Measurements from ENCODE around the gene GRHL1.

Gene GRHL1

DNA sequence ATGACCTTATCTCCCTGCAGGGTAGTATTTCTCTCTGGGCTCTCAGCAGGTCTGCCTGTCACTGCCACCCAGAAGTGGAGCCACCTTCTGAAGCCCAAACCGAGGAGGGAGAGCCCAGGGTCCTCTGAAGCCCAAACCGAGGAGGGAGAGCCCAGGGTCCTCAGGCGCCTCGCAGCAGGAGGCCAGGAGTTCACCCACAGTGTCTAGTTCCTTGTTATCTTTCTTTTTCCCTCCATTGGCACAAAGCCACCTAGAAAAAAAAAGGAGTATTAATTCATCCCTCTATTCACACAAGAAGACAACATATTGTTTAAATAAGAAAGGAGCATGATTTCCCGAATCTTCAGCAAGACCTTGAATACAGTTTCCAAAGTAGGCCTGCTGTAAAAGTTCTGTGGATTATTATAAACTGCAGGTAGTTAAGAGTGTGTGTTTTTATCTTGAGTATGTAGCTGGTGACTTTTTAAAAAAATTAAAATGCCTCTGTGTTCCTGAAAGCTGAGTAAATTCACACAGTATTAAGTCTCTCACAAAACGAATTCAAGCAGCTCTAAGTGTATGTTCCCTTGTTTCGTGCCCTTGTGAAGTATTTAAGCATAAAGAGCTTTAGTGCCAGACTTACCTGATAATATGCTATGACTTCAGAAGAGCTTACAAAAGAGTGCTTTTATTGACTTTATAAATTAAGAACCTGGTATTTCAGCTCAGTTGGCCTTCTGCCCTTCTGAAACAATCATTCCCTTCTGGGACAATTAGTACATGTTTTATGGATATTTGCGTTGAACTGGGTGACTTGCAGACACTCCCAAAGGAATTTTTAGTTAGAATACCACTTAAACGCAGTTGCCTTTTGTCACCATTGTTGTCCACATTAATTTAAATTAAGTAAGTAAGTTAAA lies 11.7 kb upstream of the GRHL1 start:
- ATAC-seq (replicated peaks; ENCODE audit: extremely low read depth, poor library complexity, severe bottlenecking) (no peak), DNase-seq (ENCODE audit: low spot score in 2 of 2) (no peak)
- Mint-ChIP-seq H3K27me3 (peaks cover 4% of the 10 kb centered on the region), H3K36me3 (ENCODE audit: insufficient read depth) (peaks cover 8% of the 10 kb centered on the region), H3K27ac (ENCODE audit: low read depth) (no peak overlapping the region), H3K4me1 (no peaks in the 10 kb centered on the region), H3K4me3 (no peak overlapping the region), H3K9me3 (no peaks in the 10 kb centered on the region)

DNA sequence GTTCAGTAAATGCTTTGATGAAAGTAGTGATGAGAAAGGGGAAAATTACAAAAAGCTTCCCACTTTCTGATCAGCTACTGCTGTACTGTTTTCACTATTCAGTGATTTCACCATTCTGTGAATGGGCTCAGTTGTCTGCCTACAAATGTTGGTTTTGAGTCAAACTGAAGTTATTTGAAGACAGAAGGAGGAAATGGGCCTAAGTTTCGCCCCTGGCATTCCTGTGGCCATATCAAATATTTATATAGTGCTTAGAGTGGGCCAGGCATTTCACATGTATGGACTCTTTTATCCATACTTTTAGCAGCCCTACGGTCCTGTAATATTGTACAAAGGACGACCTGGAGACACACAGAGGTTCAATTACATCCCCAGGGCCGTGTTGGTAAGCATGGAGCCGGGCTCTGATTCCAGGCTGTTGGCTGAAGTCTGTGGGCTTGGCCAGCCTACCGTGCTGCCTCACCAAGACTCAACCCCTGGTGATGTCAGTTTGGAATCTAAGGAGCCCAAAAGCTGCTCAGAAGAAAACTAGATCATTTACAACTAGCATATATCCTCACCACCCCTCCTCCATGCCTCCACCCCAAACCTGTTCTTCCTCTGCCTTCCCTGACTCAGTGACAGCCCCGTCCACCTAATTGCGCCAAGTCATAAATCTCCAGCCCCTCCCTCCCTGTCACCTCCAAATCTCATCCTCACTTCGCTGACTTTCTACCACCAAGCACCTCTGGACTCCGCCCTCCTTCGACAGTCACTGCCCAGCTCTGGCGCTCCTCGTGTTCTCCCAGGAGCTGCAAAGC lies 10.1 kb upstream of the GRHL1 start:
- ATAC-seq (replicated peaks; ENCODE audit: extremely low read depth, poor library complexity, severe bottlenecking) (no peak), DNase-seq (ENCODE audit: low spot score in 2 of 2) (no peak)
- Mint-ChIP-seq H3K36me3 (ENCODE audit: insufficient read depth) (peaks cover 3% of the 10 kb centered on the region), H3K27ac (ENCODE audit: low read depth) (peak overlapping the region; percentile 36), H3K4me3 (no peak overlapping the region), H3K27me3 (peaks cover 20% of the 10 kb centered on the region), H3K9me3 (no peaks in the 10 kb centered on the region), H3K4me1 (no peaks in the 10 kb centered on the region)

DNA sequence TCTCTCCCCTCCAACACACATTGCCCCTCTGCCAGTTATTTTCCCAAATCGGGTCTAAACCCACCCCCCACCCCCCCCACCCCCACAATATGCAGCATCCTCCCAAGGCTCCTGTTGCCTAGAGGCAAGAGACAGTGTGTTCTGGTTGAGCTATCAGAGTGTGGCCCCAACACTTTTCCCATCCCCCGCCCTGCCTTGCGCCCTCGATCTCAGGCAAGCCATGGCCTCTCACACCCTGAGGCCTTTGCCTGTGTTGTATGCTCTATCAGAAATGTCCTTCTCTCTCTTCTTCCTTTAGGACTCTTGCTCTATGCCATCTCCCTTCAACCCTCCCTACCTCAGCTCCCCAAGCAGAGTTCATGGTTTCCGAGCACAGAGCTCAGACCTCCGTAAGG lies 9.5 kb upstream of the GRHL1 start:
- peak overlapping the region; percentile 36 for H3K27ac Mint-ChIP-seq (ENCODE audit: low read depth)
- no peaks in the 10 kb centered on the region for H3K9me3 Mint-ChIP-seq
- no peak for DNase-seq (ENCODE audit: low spot score in 2 of 2)
- no peak overlapping the region for H3K4me3 Mint-ChIP-seq
- H3K36me3 Mint-ChIP-seq (ENCODE audit: insufficient read depth), result peaks cover 3% of the 10 kb centered on the region
- peaks cover 26% of the 10 kb centered on the region for H3K27me3 Mint-ChIP-seq
- no peaks in the 10 kb centered on the region for H3K4me1 Mint-ChIP-seq
- ATAC-seq (replicated peaks; ENCODE audit: extremely low read depth, poor library complexity, severe bottlenecking), result no peak

DNA sequence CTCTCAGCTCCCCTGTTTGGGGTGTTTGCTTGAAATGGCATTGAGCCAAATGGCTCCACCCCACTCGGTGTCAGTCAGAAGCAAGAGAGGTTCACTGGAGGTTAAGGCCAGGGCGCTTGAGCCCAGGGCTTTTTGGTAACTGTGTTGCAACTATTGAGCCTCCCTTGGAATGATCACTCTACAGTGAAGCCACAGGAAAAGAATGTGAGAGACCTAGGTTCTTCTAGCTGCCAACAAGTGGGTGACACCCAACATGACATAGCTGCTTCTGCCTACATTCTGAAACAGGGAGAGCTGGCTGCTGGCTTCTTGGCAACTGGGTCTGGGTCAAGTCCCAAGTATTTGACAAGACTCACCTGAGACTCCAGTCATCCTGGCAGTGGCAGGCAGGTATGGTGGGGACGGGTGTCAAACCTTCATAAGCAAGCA lies 7.1 kb upstream of the GRHL1 start:
- H3K4me1 Mint-ChIP-seq, result no peaks in the 10 kb centered on the region
- DNase-seq (ENCODE audit: low spot score in 2 of 2) (no peak), ATAC-seq (replicated peaks; ENCODE audit: extremely low read depth, poor library complexity, severe bottlenecking) (no peak)
- H3K9me3 Mint-ChIP-seq, result no peaks in the 10 kb centered on the region
- peaks cover 47% of the 10 kb centered on the region for H3K27me3 Mint-ChIP-seq
- H3K4me3 Mint-ChIP-seq, result no peak overlapping the region
- H3K27ac Mint-ChIP-seq (ENCODE audit: low read depth), result no peak overlapping the region
- H3K36me3 Mint-ChIP-seq (ENCODE audit: insufficient read depth), result peaks cover 6% of the 10 kb centered on the region

DNA sequence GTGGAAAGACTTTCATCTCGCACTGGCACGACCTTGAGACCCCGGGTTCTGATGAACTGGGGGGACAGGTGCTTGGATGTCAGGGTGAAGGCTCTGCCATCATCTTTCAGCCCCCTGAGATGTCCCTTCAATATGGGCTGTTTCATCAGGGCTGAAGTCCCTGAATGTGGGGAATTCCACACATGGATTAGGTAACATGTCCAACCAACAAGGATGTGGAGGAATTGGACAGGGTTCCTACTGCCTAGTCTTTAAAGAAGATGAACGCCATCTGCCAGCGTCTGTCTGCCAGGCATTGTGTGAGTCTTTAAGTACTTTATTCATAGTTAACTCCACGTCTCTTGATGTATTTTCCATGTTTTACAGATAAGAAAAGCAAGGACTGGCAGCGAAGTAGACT lies 5.9 kb upstream of the GRHL1 start:
- Mint-ChIP-seq H3K36me3 (ENCODE audit: insufficient read depth) (peaks cover 6% of the 10 kb centered on the region), H3K4me1 (peaks cover 4% of the 10 kb centered on the region), H3K27me3 (peaks cover 59% of the 10 kb centered on the region), H3K27ac (ENCODE audit: low read depth) (no peak overlapping the region), H3K4me3 (no peak overlapping the region), H3K9me3 (no peaks in the 10 kb centered on the region)
- no peak for ATAC-seq (replicated peaks; ENCODE audit: extremely low read depth, poor library complexity, severe bottlenecking)
- no peak for DNase-seq (ENCODE audit: low spot score in 2 of 2)

DNA sequence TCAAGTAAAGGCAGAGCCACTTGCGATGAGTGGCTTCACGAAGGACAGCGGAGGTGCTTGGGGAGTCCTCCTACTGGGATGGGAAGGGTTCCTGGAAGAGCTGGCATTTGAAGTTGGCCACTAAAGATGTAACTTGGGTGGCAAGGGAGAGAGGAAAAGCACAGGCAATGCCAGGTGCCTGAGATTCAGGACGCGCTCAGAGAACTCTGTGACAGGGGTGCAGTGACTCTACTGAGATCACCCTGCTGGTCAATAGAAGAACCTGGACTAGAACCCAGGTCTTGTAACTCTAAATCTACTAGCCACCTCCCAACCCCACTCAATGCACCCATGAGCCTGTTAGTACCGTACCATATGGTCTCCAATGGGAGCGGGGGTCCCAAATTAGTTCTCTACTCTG lies 5.4 kb upstream of the GRHL1 start:
- Mint-ChIP-seq H3K27me3 (peaks cover 61% of the 10 kb centered on the region), H3K27ac (ENCODE audit: low read depth) (no peak overlapping the region), H3K4me1 (peaks cover 6% of the 10 kb centered on the region), H3K4me3 (no peak overlapping the region), H3K36me3 (ENCODE audit: insufficient read depth) (peaks cover 5% of the 10 kb centered on the region), H3K9me3 (no peaks in the 10 kb centered on the region)
- no peak for DNase-seq (ENCODE audit: low spot score in 2 of 2)
- ATAC-seq (replicated peaks; ENCODE audit: extremely low read depth, poor library complexity, severe bottlenecking), result no peak

DNA sequence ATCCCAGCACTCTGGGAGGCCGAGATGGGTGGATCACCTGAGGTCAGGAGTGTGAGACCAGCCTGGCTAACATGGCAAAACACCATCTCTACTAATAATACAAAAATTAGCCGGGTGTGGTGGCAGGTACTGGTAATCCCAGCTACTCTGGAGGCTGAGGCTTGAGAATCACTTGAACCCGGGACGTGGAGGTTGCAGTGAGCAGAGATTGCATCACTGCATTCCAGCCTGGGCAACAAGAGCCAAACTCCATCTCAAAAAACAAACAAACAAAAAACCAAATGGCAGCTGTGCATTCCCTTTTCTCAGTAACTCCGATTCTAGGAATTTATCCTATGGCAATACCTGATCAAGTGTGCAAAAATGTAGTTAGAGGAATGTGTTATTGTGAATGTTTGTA lies 4.7 kb upstream of the GRHL1 start:
- no peaks in the 10 kb centered on the region for H3K9me3 Mint-ChIP-seq
- H3K36me3 Mint-ChIP-seq (ENCODE audit: insufficient read depth), result peaks cover 4% of the 10 kb centered on the region
- peaks cover 6% of the 10 kb centered on the region for H3K4me1 Mint-ChIP-seq
- no peak overlapping the region for H3K4me3 Mint-ChIP-seq
- H3K27ac Mint-ChIP-seq (ENCODE audit: low read depth), result no peak overlapping the region
- DNase-seq (ENCODE audit: low spot score in 2 of 2) (no peak), ATAC-seq (replicated peaks; ENCODE audit: extremely low read depth, poor library complexity, severe bottlenecking) (no peak)
- H3K27me3 Mint-ChIP-seq, result peaks cover 61% of the 10 kb centered on the region

DNA sequence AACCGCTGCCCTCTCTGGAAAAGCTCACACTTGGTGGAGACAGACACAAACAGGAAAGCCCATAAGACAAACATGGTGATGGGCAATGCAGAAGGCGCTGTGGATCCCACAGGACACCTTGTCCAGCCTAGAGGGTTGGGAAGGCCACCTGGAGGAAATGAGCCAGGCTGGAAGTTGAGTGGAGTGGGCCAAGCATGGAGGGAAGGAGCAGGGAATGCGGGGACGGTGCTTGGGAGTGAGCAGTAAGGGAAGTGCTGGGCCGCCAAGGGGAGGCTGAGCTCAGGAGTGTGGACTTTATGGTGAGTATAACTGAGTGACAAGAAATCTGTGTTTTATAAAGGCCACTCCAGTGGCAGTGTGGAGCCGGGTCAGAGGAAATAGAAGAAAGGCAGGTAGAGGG lies 2.8 kb upstream of the GRHL1 start:
- peaks cover 73% of the 10 kb centered on the region for H3K27me3 Mint-ChIP-seq
- peaks cover 5% of the 10 kb centered on the region for H3K36me3 Mint-ChIP-seq (ENCODE audit: insufficient read depth)
- DNase-seq (ENCODE audit: low spot score in 2 of 2) (no peak), ATAC-seq (replicated peaks; ENCODE audit: extremely low read depth, poor library complexity, severe bottlenecking) (no peak)
- peak overlapping the region; percentile 9 for H3K4me3 Mint-ChIP-seq
- peaks cover 6% of the 10 kb centered on the region for H3K4me1 Mint-ChIP-seq
- H3K9me3 Mint-ChIP-seq, result no peaks in the 10 kb centered on the region
- no peak overlapping the region for H3K27ac Mint-ChIP-seq (ENCODE audit: low read depth)

DNA sequence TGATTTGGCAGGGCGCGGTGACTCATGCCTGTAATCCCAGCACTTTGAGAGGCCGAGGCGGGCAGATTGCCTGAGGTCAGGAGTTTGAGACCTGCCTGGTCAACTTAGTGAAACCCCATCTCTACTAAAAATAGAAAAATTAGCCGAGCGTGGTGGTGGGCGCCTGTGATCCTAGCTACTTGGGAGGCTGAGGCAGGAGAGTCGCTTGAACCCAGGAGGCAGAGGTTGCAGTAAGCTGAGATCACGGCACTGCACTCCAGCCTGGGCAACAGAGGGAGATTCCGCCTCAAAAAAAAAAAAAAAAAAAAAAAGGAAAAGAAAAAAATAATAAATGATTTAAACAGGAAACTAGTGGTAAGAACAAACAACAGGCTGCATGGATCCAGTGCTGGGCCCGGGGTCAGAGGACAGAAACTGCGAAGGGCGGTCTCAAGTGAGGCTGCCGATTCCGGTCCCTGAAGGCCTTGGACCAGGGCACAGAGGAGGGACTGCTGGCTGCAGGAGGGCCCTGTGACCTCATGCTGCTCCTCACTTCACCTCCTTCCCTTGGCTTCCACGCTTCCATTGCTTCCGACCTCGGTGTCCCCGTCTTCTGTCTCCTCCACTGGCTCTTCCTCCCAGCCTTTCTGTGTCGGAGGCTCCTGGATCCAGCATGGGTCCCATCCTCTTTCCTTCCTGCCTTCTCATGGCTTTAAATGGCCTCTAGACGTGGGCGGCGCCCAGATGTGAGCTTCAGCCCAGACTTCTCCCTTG lies 2.1 kb upstream of the GRHL1 start:
- ATAC-seq (replicated peaks; ENCODE audit: extremely low read depth, poor library complexity, severe bottlenecking) (no peak), DNase-seq (ENCODE audit: low spot score in 2 of 2) (no peak)
- no peaks in the 10 kb centered on the region for H3K9me3 Mint-ChIP-seq
- H3K36me3 Mint-ChIP-seq (ENCODE audit: insufficient read depth), result peaks cover 5% of the 10 kb centered on the region
- H3K4me1 Mint-ChIP-seq, result peaks cover 6% of the 10 kb centered on the region
- peak overlapping the region; percentile 86 for H3K4me3 Mint-ChIP-seq
- H3K27ac Mint-ChIP-seq (ENCODE audit: low read depth), result no peak overlapping the region
- H3K27me3 Mint-ChIP-seq, result peaks cover 79% of the 10 kb centered on the region

DNA sequence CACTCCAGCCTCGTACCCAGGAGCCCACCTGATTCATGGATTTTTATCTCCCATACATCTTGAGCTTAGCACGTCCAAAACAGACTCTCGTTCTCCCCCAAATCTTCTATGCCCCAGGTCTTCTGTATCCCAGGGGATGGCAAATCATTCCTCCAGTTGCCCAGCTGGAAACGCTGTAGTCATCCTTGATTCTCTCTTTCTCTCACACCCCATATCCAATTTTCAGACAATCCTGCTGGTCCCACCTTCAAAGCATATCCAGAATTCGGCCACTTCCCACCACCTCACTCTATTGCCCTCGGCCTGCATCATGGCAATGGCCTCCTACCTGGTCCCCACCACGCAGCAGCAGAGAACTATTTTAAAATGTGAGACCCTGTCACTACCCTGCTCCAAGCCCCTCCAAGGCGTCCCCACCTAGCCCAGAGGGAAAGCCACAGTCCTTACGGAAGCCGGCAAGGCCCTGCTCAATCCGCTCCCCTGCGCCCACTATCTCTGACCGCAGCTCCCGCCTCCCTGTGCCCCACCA lies 1.4 kb upstream of the GRHL1 start:
- DNase-seq (ENCODE audit: low spot score in 2 of 2), result no peak
- H3K27ac Mint-ChIP-seq (ENCODE audit: low read depth), result peak overlapping the region; percentile 78
- H3K27me3 Mint-ChIP-seq, result peaks cover 79% of the 10 kb centered on the region
- no peaks in the 10 kb centered on the region for H3K9me3 Mint-ChIP-seq
- ATAC-seq (replicated peaks; ENCODE audit: extremely low read depth, poor library complexity, severe bottlenecking), result no peak
- peaks cover 6% of the 10 kb centered on the region for H3K4me1 Mint-ChIP-seq
- H3K4me3 Mint-ChIP-seq, result peak overlapping the region; percentile 86
- H3K36me3 Mint-ChIP-seq (ENCODE audit: insufficient read depth), result peaks cover 5% of the 10 kb centered on the region

DNA sequence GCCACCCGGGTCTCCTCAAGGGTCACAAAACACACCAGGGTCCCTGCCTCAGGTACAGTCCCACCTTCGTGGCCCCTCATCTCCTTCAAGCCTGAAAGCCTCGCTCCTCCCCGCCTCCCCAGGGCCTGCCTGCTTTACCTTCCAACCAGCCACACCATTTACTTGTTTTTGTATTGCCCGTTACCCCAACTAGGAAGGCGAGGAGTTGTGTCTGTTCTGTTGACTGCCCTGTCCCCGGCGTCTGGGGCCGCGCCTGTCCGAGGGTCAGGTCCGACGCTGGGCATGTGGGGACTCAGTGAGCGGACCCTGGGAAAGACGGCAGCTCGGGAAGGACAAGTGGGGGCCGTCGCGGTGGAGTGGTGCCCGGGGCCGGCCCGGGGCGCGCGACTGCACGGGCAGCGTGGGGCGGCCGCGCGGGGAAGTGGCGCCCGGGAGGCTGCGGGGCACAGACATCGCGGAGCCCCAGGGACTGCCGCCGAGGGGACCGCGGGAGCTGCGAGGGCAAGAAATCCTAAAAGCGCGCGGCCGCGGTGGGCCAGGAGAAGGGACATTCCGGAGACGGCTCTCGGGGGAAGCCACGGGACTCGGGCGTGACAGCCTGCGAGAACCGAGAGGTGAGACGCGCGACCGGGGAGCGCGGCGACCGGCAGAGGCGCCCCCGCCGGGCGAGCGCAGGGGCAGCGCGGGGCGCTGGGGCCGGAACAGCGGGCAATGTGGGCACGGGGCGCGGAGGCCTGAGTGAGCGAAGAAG lies 797 bp upstream of the GRHL1 start:
- H3K27ac Mint-ChIP-seq (ENCODE audit: low read depth), result peak overlapping the region; percentile 78
- DNase-seq (ENCODE audit: low spot score in 2 of 2) (peak; percentile 24 to 25), ATAC-seq (replicated peaks; ENCODE audit: extremely low read depth, poor library complexity, severe bottlenecking) (peak; percentile 40)
- H3K36me3 Mint-ChIP-seq (ENCODE audit: insufficient read depth), result peaks cover 5% of the 10 kb centered on the region
- no peaks in the 10 kb centered on the region for H3K9me3 Mint-ChIP-seq
- peaks cover 73% of the 10 kb centered on the region for H3K27me3 Mint-ChIP-seq
- peaks cover 6% of the 10 kb centered on the region for H3K4me1 Mint-ChIP-seq
- H3K4me3 Mint-ChIP-seq, result peak overlapping the region; percentile 86

DNA sequence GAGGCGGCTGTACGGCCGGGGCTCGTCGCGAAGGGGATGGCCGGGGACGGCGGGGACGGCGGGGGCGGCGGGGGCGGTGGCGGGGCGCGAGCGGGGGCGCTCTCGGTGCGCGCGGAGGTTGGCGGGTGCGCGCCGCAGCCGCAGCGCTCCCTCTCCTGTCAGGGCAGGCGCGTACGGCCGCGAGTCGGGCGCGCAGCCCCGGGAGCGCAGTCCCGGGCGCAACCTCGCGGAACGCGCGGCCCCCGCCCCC lies 296 bp upstream of the GRHL1 start:
- H3K4me1 Mint-ChIP-seq, result peaks cover 6% of the 10 kb centered on the region
- peaks cover 5% of the 10 kb centered on the region for H3K36me3 Mint-ChIP-seq (ENCODE audit: insufficient read depth)
- DNase-seq (ENCODE audit: low spot score in 2 of 2), result no peak
- peak overlapping the region; percentile 78 for H3K27ac Mint-ChIP-seq (ENCODE audit: low read depth)
- peak overlapping the region; percentile 86 for H3K4me3 Mint-ChIP-seq
- ATAC-seq (replicated peaks; ENCODE audit: extremely low read depth, poor library complexity, severe bottlenecking), result no peak
- no peaks in the 10 kb centered on the region for H3K9me3 Mint-ChIP-seq
- peaks cover 68% of the 10 kb centered on the region for H3K27me3 Mint-ChIP-seq

Data from central memory CD8-positive, alpha-beta T cell (primary cell).